ENCODE data around the gene EEFSEC.

DNA sequence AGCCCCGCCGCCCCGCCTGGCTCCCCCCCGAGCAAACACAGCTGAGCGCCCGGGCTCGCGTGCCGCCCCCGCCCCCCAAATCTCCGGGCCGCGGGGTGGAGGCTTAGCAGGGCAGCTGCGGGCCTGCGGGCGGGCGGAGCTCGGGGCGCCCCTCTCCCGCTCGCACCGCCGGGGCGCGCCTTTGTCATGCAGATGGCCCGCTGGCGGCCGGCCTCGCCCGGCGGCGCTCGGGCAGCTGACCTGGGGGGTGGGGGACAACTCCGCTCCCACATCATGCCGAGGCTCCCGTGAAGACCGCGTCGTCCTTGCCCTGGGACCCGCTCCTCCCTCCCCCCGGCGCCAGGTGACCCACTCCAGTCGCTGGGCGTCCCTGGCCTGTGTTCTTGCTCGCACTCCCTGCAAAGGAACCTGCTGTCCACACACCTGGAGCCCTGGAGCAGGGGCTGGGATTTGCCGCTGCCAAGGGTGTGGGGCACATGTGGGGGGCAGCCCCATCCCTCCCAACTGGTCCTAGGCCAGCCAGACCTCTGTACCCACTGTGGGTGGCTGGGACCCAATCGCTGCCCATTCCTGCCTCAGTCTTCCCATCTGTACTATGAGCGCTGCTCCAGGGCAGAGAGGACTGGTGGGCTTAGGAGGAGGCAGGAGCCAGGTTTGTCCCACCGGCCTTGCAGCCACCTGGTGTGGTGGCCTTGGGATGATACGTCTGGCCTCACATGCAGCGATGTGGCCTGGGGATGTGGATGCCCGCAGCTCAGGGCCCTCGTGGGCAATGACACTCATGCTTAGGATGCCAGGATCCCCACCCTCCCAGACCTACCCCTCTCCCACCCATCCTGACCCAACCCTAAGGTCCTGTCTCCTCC is 279.9 kb downstream of the EEFSEC start:
- TF ChIP-seq, protein P1, sequence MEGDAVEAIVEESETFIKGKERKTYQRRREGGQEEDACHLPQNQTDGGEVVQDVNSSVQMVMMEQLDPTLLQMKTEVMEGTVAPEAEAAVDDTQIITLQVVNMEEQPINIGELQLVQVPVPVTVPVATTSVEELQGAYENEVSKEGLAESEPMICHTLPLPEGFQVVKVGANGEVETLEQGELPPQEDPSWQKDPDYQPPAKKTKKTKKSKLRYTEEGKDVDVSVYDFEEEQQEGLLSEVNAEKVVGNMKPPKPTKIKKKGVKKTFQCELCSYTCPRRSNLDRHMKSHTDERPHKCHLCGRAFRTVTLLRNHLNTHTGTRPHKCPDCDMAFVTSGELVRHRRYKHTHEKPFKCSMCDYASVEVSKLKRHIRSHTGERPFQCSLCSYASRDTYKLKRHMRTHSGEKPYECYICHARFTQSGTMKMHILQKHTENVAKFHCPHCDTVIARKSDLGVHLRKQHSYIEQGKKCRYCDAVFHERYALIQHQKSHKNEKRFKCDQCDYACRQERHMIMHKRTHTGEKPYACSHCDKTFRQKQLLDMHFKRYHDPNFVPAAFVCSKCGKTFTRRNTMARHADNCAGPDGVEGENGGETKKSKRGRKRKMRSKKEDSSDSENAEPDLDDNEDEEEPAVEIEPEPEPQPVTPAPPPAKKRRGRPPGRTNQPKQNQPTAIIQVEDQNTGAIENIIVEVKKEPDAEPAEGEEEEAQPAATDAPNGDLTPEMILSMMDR (IDR thresholded peaks at IDR 0.05; ENCODE audit: low read depth, low read length) = no peak
- no peak for TF ChIP-seq EZH2phosphoT487 (IDR thresholded peaks at IDR 0.05; ENCODE audit: low read depth)

Data from OCI-LY3 (cell line).